ENCODE measurements around the gene NTM. TPM values are rescaled to one million over a fixed set of nuclear protein-coding genes. Genes with fewer than 3 reads are reported as not detected.

NTM gene
- total RNA-seq, 1 experiment from 2014 or later: 16.4 TPM

DNA sequence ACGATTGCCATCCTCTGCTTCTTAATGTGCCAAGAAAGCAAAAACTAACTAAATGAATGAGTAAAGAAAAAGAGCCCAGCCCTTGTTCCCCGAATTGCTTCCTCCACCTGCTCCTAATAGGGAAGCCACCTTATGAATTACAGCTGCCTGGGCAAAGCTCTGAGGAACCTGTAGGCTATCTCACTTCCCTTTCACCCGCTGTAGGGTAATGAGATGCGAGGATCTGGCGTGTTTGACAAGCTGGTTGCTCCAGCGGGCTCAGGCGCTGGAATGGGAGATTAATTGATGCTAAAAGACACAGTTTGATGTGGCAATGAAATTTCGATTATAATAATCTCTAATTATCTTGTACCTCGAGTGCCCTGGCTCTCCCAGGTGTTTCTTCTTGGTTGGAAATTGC, 256.4 kb downstream of the NTM start (continued):
- TF ChIP-seq, protein P1, sequence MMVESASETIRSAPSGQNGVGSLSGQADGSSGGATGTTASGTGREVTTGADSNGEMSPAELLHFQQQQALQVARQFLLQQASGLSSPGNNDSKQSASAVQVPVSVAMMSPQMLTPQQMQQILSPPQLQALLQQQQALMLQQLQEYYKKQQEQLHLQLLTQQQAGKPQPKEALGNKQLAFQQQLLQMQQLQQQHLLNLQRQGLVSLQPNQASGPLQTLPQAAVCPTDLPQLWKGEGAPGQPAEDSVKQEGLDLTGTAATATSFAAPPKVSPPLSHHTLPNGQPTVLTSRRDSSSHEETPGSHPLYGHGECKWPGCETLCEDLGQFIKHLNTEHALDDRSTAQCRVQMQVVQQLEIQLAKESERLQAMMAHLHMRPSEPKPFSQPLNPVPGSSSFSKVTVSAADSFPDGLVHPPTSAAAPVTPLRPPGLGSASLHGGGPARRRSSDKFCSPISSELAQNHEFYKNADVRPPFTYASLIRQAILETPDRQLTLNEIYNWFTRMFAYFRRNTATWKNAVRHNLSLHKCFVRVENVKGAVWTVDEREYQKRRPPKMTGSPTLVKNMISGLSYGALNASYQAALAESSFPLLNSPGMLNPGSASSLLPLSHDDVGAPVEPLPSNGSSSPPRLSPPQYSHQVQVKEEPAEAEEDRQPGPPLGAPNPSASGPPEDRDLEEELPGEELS (CRISPR knock-in tag; IDR thresholded peaks at IDR 0.05): no peak
- TF ChIP-seq TEAD1 (CRISPR knock-in tag; IDR thresholded peaks at IDR 0.05) (no peak), FOXJ3 (CRISPR knock-in tag; IDR thresholded peaks at IDR 0.05; ENCODE audit: borderline replicate concordance) (no peak), NR1H2 (CRISPR knock-in tag; IDR thresholded peaks at IDR 0.05) (no peak), TP53 (CRISPR knock-in tag; IDR thresholded peaks at IDR 0.05) (no peak), ZNF219 (CRISPR knock-in tag; IDR thresholded peaks at IDR 0.05; ENCODE audit: borderline replicate concordance) (no peak), MYBL2 (CRISPR knock-in tag; IDR thresholded peaks at IDR 0.05) (no peak), ZNF423 (CRISPR knock-in tag; IDR thresholded peaks at IDR 0.05) (no peak), HMGA2 (CRISPR knock-in tag; IDR thresholded peaks at IDR 0.05) (no peak)
- TF ChIP-seq, protein P2, sequence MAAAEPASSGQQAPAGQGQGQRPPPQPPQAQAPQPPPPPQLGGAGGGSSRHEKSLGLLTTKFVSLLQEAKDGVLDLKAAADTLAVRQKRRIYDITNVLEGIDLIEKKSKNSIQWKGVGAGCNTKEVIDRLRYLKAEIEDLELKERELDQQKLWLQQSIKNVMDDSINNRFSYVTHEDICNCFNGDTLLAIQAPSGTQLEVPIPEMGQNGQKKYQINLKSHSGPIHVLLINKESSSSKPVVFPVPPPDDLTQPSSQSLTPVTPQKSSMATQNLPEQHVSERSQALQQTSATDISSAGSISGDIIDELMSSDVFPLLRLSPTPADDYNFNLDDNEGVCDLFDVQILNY (CRISPR knock-in tag; IDR thresholded peaks at IDR 0.05): no peak
- TF ChIP-seq, protein P3, sequence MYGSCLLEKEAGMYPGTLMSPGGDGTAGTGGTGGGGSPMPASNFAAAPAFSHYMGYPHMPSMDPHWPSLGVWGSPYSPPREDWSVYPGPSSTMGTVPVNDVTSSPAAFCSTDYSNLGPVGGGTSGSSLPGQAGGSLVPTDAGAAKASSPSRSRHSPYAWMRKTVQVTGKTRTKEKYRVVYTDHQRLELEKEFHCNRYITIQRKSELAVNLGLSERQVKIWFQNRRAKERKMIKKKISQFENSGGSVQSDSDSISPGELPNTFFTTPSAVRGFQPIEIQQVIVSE (CRISPR knock-in tag; IDR thresholded peaks at IDR 0.05; ENCODE audit: borderline replicate concordance): no peak
- TF ChIP-seq, protein P4, sequence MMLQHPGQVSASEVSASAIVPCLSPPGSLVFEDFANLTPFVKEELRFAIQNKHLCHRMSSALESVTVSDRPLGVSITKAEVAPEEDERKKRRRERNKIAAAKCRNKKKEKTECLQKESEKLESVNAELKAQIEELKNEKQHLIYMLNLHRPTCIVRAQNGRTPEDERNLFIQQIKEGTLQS (CRISPR knock-in tag; conservative IDR thresholded peaks at IDR 0.05): no peak
- TF ChIP-seq, protein P5, sequence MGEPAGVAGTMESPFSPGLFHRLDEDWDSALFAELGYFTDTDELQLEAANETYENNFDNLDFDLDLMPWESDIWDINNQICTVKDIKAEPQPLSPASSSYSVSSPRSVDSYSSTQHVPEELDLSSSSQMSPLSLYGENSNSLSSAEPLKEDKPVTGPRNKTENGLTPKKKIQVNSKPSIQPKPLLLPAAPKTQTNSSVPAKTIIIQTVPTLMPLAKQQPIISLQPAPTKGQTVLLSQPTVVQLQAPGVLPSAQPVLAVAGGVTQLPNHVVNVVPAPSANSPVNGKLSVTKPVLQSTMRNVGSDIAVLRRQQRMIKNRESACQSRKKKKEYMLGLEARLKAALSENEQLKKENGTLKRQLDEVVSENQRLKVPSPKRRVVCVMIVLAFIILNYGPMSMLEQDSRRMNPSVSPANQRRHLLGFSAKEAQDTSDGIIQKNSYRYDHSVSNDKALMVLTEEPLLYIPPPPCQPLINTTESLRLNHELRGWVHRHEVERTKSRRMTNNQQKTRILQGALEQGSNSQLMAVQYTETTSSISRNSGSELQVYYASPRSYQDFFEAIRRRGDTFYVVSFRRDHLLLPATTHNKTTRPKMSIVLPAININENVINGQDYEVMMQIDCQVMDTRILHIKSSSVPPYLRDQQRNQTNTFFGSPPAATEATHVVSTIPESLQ (CRISPR knock-in tag; IDR thresholded peaks at IDR 0.05): no peak
- TF ChIP-seq, protein P6, sequence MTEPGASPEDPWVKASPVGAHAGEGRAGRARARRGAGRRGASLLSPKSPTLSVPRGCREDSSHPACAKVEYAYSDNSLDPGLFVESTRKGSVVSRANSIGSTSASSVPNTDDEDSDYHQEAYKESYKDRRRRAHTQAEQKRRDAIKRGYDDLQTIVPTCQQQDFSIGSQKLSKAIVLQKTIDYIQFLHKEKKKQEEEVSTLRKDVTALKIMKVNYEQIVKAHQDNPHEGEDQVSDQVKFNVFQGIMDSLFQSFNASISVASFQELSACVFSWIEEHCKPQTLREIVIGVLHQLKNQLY (CRISPR knock-in tag; IDR thresholded peaks at IDR 0.05): no peak

DNA sequence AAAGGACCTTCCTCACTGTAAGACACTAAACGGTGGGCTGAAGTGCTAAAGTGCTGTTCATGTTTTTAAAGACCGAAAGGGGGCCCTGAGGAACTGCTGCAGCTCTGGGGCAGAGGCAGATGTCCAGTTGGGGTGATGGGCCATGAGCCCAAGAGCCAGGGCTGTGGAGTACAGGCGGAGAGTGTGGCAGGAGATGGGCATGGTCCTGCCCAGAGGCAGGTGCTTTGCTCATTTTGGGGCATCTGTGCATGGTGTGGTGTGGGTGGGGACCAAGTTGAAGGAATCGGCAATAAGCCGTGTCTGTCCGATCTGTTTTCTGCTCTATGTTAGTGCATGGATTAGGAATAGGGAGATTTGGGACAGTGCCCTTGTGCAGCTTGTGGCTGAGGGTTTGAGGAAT, 258.3 kb downstream of the NTM start:
- H3K9me3 Mint-ChIP-seq: peaks cover 5% of the 10 kb centered on the region
- H3K4me1 Mint-ChIP-seq: peaks cover 32% of the 10 kb centered on the region
- H3K27me3 Mint-ChIP-seq (ENCODE audit: low read depth): no peaks in the 10 kb centered on the region
- ChIA-PET CTCF (no interaction called here), POLR2A (no interaction called here)
- no peak overlapping the region for H3K27ac Mint-ChIP-seq
- H3K4me3 Mint-ChIP-seq: no peak overlapping the region
- no peak for DNase-seq (ENCODE audit: low spot score)
- 0 out of 2 replicates have a peak, but pooled peaks cover 3% of the 10 kb centered on the region for H3K36me3 Mint-ChIP-seq
- ATAC-seq: no peak
- TF ChIP-seq, protein P7, sequence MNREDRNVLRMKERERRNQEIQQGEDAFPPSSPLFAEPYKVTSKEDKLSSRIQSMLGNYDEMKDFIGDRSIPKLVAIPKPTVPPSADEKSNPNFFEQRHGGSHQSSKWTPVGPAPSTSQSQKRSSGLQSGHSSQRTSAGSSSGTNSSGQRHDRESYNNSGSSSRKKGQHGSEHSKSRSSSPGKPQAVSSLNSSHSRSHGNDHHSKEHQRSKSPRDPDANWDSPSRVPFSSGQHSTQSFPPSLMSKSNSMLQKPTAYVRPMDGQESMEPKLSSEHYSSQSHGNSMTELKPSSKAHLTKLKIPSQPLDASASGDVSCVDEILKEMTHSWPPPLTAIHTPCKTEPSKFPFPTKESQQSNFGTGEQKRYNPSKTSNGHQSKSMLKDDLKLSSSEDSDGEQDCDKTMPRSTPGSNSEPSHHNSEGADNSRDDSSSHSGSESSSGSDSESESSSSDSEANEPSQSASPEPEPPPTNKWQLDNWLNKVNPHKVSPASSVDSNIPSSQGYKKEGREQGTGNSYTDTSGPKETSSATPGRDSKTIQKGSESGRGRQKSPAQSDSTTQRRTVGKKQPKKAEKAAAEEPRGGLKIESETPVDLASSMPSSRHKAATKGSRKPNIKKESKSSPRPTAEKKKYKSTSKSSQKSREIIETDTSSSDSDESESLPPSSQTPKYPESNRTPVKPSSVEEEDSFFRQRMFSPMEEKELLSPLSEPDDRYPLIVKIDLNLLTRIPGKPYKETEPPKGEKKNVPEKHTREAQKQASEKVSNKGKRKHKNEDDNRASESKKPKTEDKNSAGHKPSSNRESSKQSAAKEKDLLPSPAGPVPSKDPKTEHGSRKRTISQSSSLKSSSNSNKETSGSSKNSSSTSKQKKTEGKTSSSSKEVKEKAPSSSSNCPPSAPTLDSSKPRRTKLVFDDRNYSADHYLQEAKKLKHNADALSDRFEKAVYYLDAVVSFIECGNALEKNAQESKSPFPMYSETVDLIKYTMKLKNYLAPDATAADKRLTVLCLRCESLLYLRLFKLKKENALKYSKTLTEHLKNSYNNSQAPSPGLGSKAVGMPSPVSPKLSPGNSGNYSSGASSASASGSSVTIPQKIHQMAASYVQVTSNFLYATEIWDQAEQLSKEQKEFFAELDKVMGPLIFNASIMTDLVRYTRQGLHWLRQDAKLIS (CRISPR knock-in tag; IDR thresholded peaks at IDR 0.05; ENCODE audit: borderline replicate concordance): no peak
- TF ChIP-seq, protein P6 (CRISPR knock-in tag; IDR thresholded peaks at IDR 0.05): no peak
- TF ChIP-seq CREM (CRISPR knock-in tag; IDR thresholded peaks at IDR 0.05) (no peak), RORB (CRISPR knock-in tag; IDR thresholded peaks at IDR 0.05) (no peak), TCF7 (CRISPR knock-in tag; IDR thresholded peaks at IDR 0.05; ENCODE audit: low read depth) (no peak), NFE2L1 (CRISPR knock-in tag; IDR thresholded peaks at IDR 0.05) (no peak), SMAD4 (CRISPR knock-in tag; IDR thresholded peaks at IDR 0.05) (no peak)
- TF ChIP-seq, protein P8, sequence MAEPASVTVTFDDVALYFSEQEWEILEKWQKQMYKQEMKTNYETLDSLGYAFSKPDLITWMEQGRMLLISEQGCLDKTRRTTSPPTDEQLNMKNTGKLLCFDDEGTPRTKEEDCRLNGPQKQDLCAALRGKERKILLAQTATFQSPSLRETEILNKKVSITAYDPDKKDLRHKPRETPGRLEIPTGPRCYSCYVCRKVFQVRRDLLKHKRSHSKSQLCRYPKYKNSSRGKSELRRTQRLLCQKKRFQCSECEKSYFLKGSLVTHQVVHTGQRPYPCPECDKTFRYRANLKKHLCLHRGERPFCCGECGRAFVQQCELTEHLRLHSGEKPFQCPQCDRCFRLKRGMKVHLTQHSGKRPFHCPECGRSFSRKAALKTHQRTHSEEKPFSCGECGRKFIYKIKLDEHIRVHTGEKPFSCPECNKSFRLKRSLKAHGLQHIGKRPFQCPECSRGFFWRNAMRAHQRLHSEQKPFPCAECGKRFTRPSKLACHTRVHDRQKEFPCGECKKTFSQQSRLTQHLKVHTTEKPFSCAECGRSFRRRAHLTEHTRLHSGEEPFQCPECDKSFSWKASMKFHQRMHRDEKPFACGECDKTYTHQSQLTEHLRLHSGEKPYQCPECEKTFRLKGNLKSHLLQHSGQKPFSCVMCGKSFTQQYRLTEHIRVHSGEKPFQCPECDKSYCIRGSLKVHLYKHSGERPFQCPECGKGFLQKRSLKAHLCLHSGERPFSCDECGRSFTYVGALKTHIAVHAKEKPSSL (CRISPR knock-in tag; conservative IDR thresholded peaks at IDR 0.05): no peak
- TF ChIP-seq, protein P9, sequence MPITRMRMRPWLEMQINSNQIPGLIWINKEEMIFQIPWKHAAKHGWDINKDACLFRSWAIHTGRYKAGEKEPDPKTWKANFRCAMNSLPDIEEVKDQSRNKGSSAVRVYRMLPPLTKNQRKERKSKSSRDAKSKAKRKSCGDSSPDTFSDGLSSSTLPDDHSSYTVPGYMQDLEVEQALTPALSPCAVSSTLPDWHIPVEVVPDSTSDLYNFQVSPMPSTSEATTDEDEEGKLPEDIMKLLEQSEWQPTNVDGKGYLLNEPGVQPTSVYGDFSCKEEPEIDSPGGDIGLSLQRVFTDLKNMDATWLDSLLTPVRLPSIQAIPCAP (CRISPR knock-in tag; IDR thresholded peaks at IDR 0.05): no peak
- TF ChIP-seq, protein P10, sequence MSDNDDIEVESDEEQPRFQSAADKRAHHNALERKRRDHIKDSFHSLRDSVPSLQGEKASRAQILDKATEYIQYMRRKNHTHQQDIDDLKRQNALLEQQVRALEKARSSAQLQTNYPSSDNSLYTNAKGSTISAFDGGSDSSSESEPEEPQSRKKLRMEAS (CRISPR knock-in tag; IDR thresholded peaks at IDR 0.05): no peak
